T-cell (primary cell): ENCODE results near the gene DHRS2. TPM values are rescaled to one million over a fixed set of nuclear protein-coding genes. Genes with fewer than 3 reads are reported as not detected.

Experiments
- ATAC-seq, 4 experiments: fragments of 200-7000 bp in 3 of 4; fragments of 150-1000 bp in 1 of 4; cut with Tn5 transposase; replicated peaks in 1 of 4; 1 replicate in 3 of 4; 2 replicates in 1 of 4; pipeline ENCODE4 v1.10.0; 2021; ENCODE audit warnings: moderate library complexity in 3 of 4, mild to moderate bottlenecking in 2 of 4, moderate number of reproducible peaks in 1 of 4
- CTCF ChIA-PET, 2 donors: fragments of 300-600 bp; sonication (Branson Sonifier 250); formaldehyde crosslinking; loops; one replicate each; lab custom pipeline; 2022; ENCODE audit warnings: antibody characterized with exemption in 2 of 2; lab: Charles Lee
- POLR2A ChIA-PET, 2 donors: fragments of 300-600 bp; sonication (Branson Sonifier 250); formaldehyde crosslinking; loops; one replicate each; lab custom pipeline; 2022; ENCODE audit warnings: antibody characterized with exemption in 2 of 2; lab: Charles Lee
- DNase-seq, 35 experiments: peaks; one replicate each; pipeline versions ENCODE4 v3.0.0 to v3.0.0-alpha.2; 2013 to 2023
- H3K27ac ChIP-seq: one replicate; pipeline ENCODE4 v1.5.1; 2013; ENCODE audit warnings: low read length
- H3K27me3 ChIP-seq, 2 experiments: replicated peaks in 1 of 2; 1 replicate in 1 of 2; 2 replicates in 1 of 2; pipeline versions ENCODE4 v1.6.1 to v1.7.0; 2013; ENCODE audit warnings: low read length in 1 of 2, mixed read lengths in 1 of 2; ENCODE audit not compliant: control insufficient read depth in 2 of 2, insufficient read depth in 2 of 2; ENCODE audit errors: extremely low read depth in 1 of 2
- H3K36me3 ChIP-seq, 2 donors: 1 replicate in 1 of 2; 2 replicates in 1 of 2; pipeline versions ENCODE4 v1.6.1 to v1.7.0; 2013; ENCODE audit warnings: low read length in 1 of 2; ENCODE audit not compliant: control insufficient read depth in 2 of 2, insufficient read depth in 1 of 2; ENCODE audit errors: extremely low read depth in 1 of 2
- H3K4me1 ChIP-seq, 2 experiments: 1 replicate in 1 of 2; 2 replicates in 1 of 2; pipeline versions ENCODE4 v1.6.1 to v1.7.0; 2013; ENCODE audit warnings: low read length in 2 of 2, mixed read lengths in 1 of 2; ENCODE audit not compliant: insufficient read depth in 2 of 2, control insufficient read depth in 1 of 2; ENCODE audit errors: extremely low read depth in 1 of 2
- H3K4me3 ChIP-seq, 2 donors: 1 replicate in 1 of 2; 2 replicates in 1 of 2; pipeline versions ENCODE4 v1.5.1 to v1.7.0; 2013; ENCODE audit warnings: mild to moderate bottlenecking in 2 of 2, low read length in 1 of 2, moderate library complexity in 1 of 2; ENCODE audit not compliant: control insufficient read depth in 1 of 2; ENCODE audit errors: extremely low read depth in 1 of 2
- H3K9me3 ChIP-seq: 2 replicates; pipeline ENCODE4 v1.7.0; 2013
- H3K27ac Mint-ChIP-seq, 2 donors: one replicate each; pipeline ENCODE4 v1.8.0; 2020 to 2021; ENCODE audit warnings: mild to moderate bottlenecking in 2 of 2, mixed read lengths in 2 of 2
- H3K27me3 Mint-ChIP-seq, 2 donors: one replicate each; pipeline ENCODE4 v1.8.0; 2021 to 2022; ENCODE audit warnings: mixed read lengths in 2 of 2
- H3K36me3 Mint-ChIP-seq: one replicate; pipeline ENCODE4 v1.8.0; 2021; ENCODE audit warnings: mixed read lengths
- H3K4me1 Mint-ChIP-seq, 3 donors: one replicate each; pipeline ENCODE4 v1.8.0; 2020 to 2022; ENCODE audit warnings: mixed read lengths in 3 of 3, mild to moderate bottlenecking in 1 of 3
- H3K4me3 Mint-ChIP-seq, 3 donors: one replicate each; pipeline ENCODE4 v1.8.0; 2020 to 2022; ENCODE audit warnings: mild to moderate bottlenecking in 3 of 3, mixed read lengths in 3 of 3, moderate library complexity in 3 of 3
- H3K9me3 Mint-ChIP-seq, 3 donors: one replicate each; pipeline ENCODE4 v1.8.0; 2020 to 2022; ENCODE audit warnings: mixed read lengths in 3 of 3
- WGBS: methylation state at CpG from one replicate; pipeline ENCODE4 v1.1.5; 2013; ENCODE audit warnings: missing lambda C conversion rate; ENCODE audit not compliant: insufficient coverage; 5-methylcytosine and 5-hydroxymethylcytosine counted together
- total RNA-seq, 35 experiments: library from RNA in 6 of 35; stranded (reverse) in 6 of 35; fragments of 120-200 nt in 1 of 35; gene quantifications; one replicate each; pipeline versions ENCODE4 v1.2.1 to v1.2.4 and lab custom pipeline; 2013 to 2026

DHRS2 gene
- total RNA-seq, 5 donors from 2014 or later (not counting 1 experiment from before 2014, with no cell fraction given) = 0.19 to 0.82 (median 0.52) TPM; not detected in 1

DNA sequence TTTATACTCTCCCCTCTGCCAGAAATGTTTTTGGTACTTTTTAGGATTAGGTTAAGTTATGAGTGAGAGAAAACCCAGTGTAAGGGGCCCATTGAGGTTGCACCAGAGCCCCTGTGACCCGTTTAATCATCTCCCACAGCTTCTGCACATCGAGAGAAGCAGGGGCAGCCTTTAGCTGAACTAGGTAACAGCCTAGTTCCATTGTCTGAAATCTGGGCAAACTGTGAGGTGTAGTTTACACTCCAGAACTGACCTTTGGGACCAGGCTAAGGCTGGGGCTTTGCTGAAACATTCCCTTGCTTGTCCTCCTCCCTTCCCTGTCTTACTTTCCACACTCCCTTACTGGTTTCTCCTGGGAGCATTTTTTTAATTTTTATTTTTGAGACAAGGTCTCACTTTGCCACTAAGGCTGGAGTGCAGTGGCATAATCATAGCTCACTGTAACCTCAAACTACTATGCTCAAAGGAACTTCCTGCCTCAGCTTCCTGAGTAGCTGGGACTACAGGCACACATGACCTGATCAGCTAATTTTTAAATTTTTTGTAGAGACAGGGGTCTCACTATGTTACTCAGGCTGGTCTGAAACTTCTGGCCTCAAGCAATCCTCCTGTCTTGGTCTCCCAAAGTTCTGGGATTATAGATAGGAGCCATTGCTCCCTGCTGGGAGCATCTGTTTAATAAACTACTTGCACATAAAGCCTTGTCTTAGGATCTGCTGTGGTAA lies 25.9 kb upstream of the DHRS2 start:
- Mint-ChIP-seq H3K9me3 (peaks cover 0 to 5% (median 0%) of the 10 kb centered on the region in 3 donors), H3K4me3 (peak overlapping the region; percentile 58 to 68 (median 59)), H3K27me3 (no peaks in the 10 kb centered on the region), H3K4me1 (peaks cover 35 to 42% (median 37%) of the 10 kb centered on the region in 3 donors), H3K27ac (peak overlapping the region; percentile 99 to 100), H3K36me3 (no peaks in the 10 kb centered on the region)
- POLR2A ChIA-PET = interaction anchor here in 1 of 2 donors (0.6 kb wide), 1 partner anchor 24 kb away, joined by 3 read pairs; no protein-coding TSS in a partner anchor
- peak overlapping the region; percentile 78 for H3K27ac ChIP-seq
- 0% methylated on average over 1 of the region's 2 CpGs for WGBS
- DNase-seq (peak in 6 of 35 experiments; percentile 1 to 46 (median 10)), ATAC-seq (peak; percentile 92 to 98 (median 96))
- no peaks in the 10 kb centered on the region for H3K27me3 ChIP-seq
- peaks cover 13 to 25% of the 10 kb centered on the region in 2 experiments for H3K4me1 ChIP-seq
- no peak overlapping the region for H3K4me3 ChIP-seq
- CTCF ChIA-PET = interaction anchor here (0.6 to 3.1 kb wide), 4 partner anchors 9 to 32 kb away, joined by 5 to 16 read pairs (median 8); no protein-coding TSS in a partner anchor
- H3K9me3 ChIP-seq = no peaks in the 10 kb centered on the region
- no peaks in the 10 kb centered on the region for H3K36me3 ChIP-seq

DNA sequence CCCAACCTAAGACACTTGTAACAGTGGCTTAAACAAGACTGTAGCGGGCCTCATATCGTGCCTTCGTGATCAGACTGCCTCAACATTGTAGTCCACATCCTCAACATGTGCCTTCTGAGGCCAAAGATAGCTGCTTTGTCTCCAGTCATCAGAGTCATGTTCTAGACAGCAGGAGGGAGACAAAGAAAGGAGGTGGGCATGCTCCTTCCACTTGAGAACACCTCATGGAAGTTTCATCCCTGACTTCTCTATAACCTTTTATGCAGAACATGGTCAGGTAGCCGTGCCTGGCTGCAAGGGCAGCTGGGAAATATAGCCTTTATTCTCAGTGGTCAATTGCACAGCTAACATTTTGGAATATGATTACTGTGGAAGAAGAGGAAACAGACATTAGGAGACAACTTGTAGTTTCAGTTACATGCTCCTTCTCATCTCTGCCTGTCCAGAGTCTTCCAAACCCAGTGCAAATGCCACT lies 25.3 kb upstream of the DHRS2 start:
- DNase-seq (peak in 2 of 35 experiments; percentile 10 to 24), ATAC-seq (peak; percentile 62 to 72 (median 70))
- no peaks in the 10 kb centered on the region for H3K27me3 Mint-ChIP-seq
- H3K36me3 ChIP-seq = no peaks in the 10 kb centered on the region
- 0% methylated on average over 3 of the region's 4 CpGs for WGBS
- H3K4me3 ChIP-seq = no peak overlapping the region
- H3K9me3 ChIP-seq = no peaks in the 10 kb centered on the region
- H3K36me3 Mint-ChIP-seq = no peaks in the 10 kb centered on the region
- H3K27me3 ChIP-seq = no peaks in the 10 kb centered on the region
- H3K4me1 ChIP-seq = peaks cover 13 to 25% of the 10 kb centered on the region in 2 experiments
- H3K4me3 Mint-ChIP-seq = peak overlapping the region in 1 of 3 donors; percentile 68
- CTCF ChIA-PET = interaction anchor here (0.6 to 3.1 kb wide), 5 partner anchors 10 to 55 kb away, joined by 3 to 16 read pairs (median 6); no protein-coding TSS in a partner anchor
- peak overlapping the region; percentile 78 for H3K27ac ChIP-seq
- H3K27ac Mint-ChIP-seq = peak overlapping the region; percentile 99 to 100
- peaks cover 35 to 42% (median 37%) of the 10 kb centered on the region in 3 donors for H3K4me1 Mint-ChIP-seq
- POLR2A ChIA-PET = no interaction called here
- H3K9me3 Mint-ChIP-seq = peaks cover 0 to 5% (median 0%) of the 10 kb centered on the region in 3 donors

DNA sequence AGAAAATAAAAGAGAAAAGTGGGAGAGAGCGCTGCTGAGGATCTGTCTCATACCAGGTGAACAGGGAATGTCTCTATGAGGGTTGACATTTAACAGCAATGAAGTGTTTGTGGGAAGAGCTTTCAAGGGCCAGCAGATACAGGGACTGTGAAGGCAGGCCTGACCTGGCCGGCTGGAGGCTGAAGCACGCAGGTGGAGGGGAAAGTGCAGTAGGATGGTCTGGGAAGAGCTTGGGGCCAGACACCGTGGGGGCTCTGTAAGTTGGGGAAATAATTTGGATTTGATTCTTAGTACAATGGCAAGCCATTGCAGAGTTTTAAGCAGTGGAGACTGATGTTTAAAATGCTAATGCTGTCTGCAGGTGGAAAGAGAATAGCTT lies 23.8 kb upstream of the DHRS2 start:
- H3K4me1 Mint-ChIP-seq = peaks cover 35 to 42% (median 35%) of the 10 kb centered on the region in 3 donors
- H3K27ac ChIP-seq = no peak overlapping the region
- WGBS = 96% methylated on average over 4 of the region's 4 CpGs
- H3K36me3 ChIP-seq = no peaks in the 10 kb centered on the region
- ATAC-seq (no peak), DNase-seq (no peak)
- H3K36me3 Mint-ChIP-seq = no peaks in the 10 kb centered on the region
- no peaks in the 10 kb centered on the region for H3K9me3 ChIP-seq
- peaks cover 0 to 5% (median 0%) of the 10 kb centered on the region in 3 donors for H3K9me3 Mint-ChIP-seq
- POLR2A ChIA-PET = no interaction called here
- H3K4me1 ChIP-seq = peaks cover 13 to 25% of the 10 kb centered on the region in 2 experiments
- no peaks in the 10 kb centered on the region for H3K27me3 ChIP-seq
- H3K27me3 Mint-ChIP-seq = no peaks in the 10 kb centered on the region
- peak overlapping the region in 1 of 2 donors; percentile 62 for H3K27ac Mint-ChIP-seq
- no peak overlapping the region for H3K4me3 ChIP-seq
- CTCF ChIA-PET = interaction anchor here (0.7 to 3.1 kb wide), 3 partner anchors 20 to 23 kb away, joined by 4 to 16 read pairs (median 11); no protein-coding TSS in a partner anchor
- H3K4me3 Mint-ChIP-seq = no peak overlapping the region

DNA sequence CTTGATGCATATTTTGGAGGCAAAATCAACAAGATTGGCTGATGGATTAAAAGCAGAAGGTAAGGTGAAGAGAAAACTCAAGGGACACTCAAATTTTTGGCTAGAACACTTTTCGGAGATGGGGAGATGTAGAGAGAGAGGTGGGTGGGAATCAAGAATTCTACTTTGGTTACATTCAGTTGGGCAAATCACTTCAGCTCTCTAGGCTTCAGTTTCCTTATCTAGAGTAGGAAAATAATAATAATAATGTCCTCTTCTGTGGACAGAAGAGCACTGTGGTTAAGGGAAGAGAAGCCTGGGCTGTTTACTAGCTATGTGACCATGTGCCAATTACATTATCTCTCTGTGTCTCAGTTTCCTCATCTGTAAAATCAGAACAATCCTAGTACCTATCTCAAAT lies 23.4 kb upstream of the DHRS2 start:
- POLR2A ChIA-PET = no interaction called here
- Mint-ChIP-seq H3K36me3 (no peaks in the 10 kb centered on the region), H3K27me3 (no peaks in the 10 kb centered on the region), H3K9me3 (peaks cover 0 to 5% (median 0%) of the 10 kb centered on the region in 3 donors), H3K4me1 (peaks cover 35 to 42% (median 35%) of the 10 kb centered on the region in 3 donors), H3K27ac (peak overlapping the region in 1 of 2 donors; percentile 62), H3K4me3 (no peak overlapping the region)
- no CpG with 5 or more reads among the region's 1 CpG for WGBS
- Histone ChIP-seq H3K9me3 (no peaks in the 10 kb centered on the region), H3K27ac (no peak overlapping the region), H3K27me3 (no peaks in the 10 kb centered on the region), H3K4me3 (no peak overlapping the region), H3K4me1 (peaks cover 13 to 25% of the 10 kb centered on the region in 2 experiments), H3K36me3 (no peaks in the 10 kb centered on the region)
- CTCF ChIA-PET = interaction anchor here (2.2 to 3.1 kb wide), 2 partner anchors 19 kb away, joined by 11 to 16 read pairs; no protein-coding TSS in a partner anchor
- no peak for ATAC-seq
- no peak for DNase-seq

DNA sequence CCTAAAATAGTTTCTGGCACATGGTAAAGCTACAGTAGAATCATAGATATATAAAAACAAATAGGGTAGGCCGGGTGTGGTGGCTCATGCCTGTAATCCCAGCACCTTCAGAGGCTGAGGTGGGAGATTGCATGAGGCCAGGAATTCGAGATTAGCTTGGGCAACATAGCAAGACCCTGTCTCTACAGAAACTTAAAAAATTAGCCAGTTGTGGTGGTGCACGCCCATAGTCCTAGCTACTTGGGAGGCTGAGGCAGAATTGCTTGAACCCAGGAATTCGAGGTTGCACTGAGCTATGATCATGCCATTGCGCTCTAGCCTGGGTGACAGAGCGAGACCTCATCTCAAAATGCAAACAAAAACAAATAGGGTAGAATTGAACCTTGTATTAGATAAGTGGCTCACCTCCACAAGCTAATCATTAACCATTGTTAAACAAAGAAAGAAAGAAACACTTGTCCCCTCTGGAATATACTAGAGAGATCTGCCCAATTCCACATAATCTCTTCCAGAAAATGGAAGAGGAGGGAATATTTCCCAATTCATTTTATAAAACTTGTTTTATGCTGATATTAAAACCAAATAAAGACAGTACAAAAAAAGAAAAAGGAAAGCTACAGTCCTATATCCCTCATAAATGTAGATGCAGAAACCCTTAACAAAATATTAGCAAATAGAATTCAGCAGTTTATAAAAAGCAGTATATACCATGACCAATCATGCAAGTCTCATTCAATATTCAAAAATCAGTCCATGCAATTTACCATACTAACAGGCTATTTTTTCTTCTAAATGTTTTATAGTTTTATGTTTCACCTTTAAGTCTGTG lies 22.7 kb upstream of the DHRS2 start:
- no peak overlapping the region for H3K4me3 ChIP-seq
- Mint-ChIP-seq H3K27me3 (peaks cover 0 to 1% of the 10 kb centered on the region in 2 donors), H3K36me3 (no peaks in the 10 kb centered on the region), H3K27ac (no peak overlapping the region), H3K9me3 (peaks cover 0 to 5% (median 0%) of the 10 kb centered on the region in 3 donors), H3K4me1 (peaks cover 35 to 41% (median 35%) of the 10 kb centered on the region in 3 donors), H3K4me3 (no peak overlapping the region)
- WGBS = 81% methylated on average over 3 of the region's 6 CpGs
- POLR2A ChIA-PET = no interaction called here
- H3K4me1 ChIP-seq = peaks cover 13 to 25% of the 10 kb centered on the region in 2 experiments
- no peaks in the 10 kb centered on the region for H3K9me3 ChIP-seq
- CTCF ChIA-PET = interaction anchor here (0.6 to 2.2 kb wide), 4 partner anchors 18 to 711 kb away, joined by 3 to 11 read pairs (median 6); no protein-coding TSS in a partner anchor
- ATAC-seq = no peak
- no peaks in the 10 kb centered on the region for H3K27me3 ChIP-seq
- DNase-seq = no peak
- no peak overlapping the region for H3K27ac ChIP-seq
- no peaks in the 10 kb centered on the region for H3K36me3 ChIP-seq
